HEK293T (cell line): ENCODE measurements around the gene THSD4.
"Not testable (repeated sequence)": the region's sequence is repeated elsewhere in the genome, so short reads cannot be mapped to it uniquely, and the experiment has no call there.

Source experiments
- CTCF ChIA-PET: fragments of 350-600 bp; formaldehyde crosslinking; extraction: SDS; loops from one replicate; lab custom pipeline; 2021; ENCODE audit warnings: antibody characterized with exemption, inconsistent platforms; lab: Yijun Ruan, JAX
- POLR2A ChIA-PET: fragments of 350-600 bp; formaldehyde crosslinking; extraction: SDS; loops from one replicate; lab custom pipeline; 2020; ENCODE audit warnings: antibody characterized with exemption, inconsistent platforms; lab: Yijun Ruan, JAX
- DNase-seq: peaks from one replicate; pipeline ENCODE4 v3.0.0; 2012; ENCODE audit warnings: mixed read lengths; ENCODE audit errors: extremely low spot score
- ARNT ChIP-seq: fragments of 450-650 bp; IDR thresholded peaks from 2 replicates; pipeline ENCODE4 v1.6.1; 2017; ENCODE audit warnings: mild to moderate bottlenecking
- BHLHE40 ChIP-seq: fragments of 450-650 bp; IDR thresholded peaks from 2 replicates; pipeline ENCODE4 v1.6.1; 2016; ENCODE audit warnings: mild to moderate bottlenecking, moderate library complexity, borderline replicate concordance
- CTBP1 ChIP-seq: fragments of 450-650 bp; IDR thresholded peaks from 2 replicates; pipeline ENCODE4 v1.6.1; 2016; ENCODE audit warnings: borderline replicate concordance
- ELF4 ChIP-seq: fragments of 450-650 bp; IDR thresholded peaks from 2 replicates; pipeline ENCODE4 v1.6.1; 2017; ENCODE audit warnings: antibody characterized with exemption
- FOXA1 ChIP-seq: fragments of 450-650 bp; IDR thresholded peaks from 2 replicates; pipeline ENCODE4 v1.6.1; 2016; ENCODE audit warnings: mild to moderate bottlenecking
- FOXK2 ChIP-seq: fragments of 450-650 bp; IDR thresholded peaks from 2 replicates; pipeline ENCODE4 v1.6.1; 2016; ENCODE audit warnings: mild to moderate bottlenecking
- FOXM1 ChIP-seq: fragments of 450-650 bp; IDR thresholded peaks from 2 replicates; pipeline ENCODE4 v1.6.1; 2017; ENCODE audit warnings: mild to moderate bottlenecking, borderline replicate concordance
- HDGF ChIP-seq: fragments of 450-650 bp; IDR thresholded peaks from 2 replicates; pipeline ENCODE4 v1.6.1; 2017; ENCODE audit warnings: antibody characterized with exemption, borderline replicate concordance
- L3MBTL2 ChIP-seq: fragments of 450-650 bp; conservative IDR thresholded peaks from 2 replicates; pipeline ENCODE4 v1.6.1; 2016; ENCODE audit warnings: mild to moderate bottlenecking
- LEF1 ChIP-seq: fragments of 450-650 bp; IDR thresholded peaks from 2 replicates; pipeline ENCODE4 v1.6.1; 2017; ENCODE audit warnings: mild to moderate bottlenecking, borderline replicate concordance
- NFRKB ChIP-seq: fragments of 450-650 bp; IDR thresholded peaks from 2 replicates; pipeline ENCODE4 v1.6.1; 2016; ENCODE audit warnings: mild to moderate bottlenecking, moderate library complexity
- SP1 ChIP-seq: fragments of 450-650 bp; IDR thresholded peaks from 2 replicates; pipeline ENCODE4 v1.6.1; 2017
- SUZ12 ChIP-seq: fragments of 450-650 bp; IDR thresholded peaks from 2 replicates; pipeline ENCODE4 v1.6.1; 2016; ENCODE audit warnings: mild to moderate bottlenecking
- TARDBP ChIP-seq: fragments of 450-650 bp; IDR thresholded peaks from 2 replicates; pipeline ENCODE4 v1.6.1; 2016
- ZNF384 ChIP-seq: fragments of 450-650 bp; IDR thresholded peaks from 2 replicates; pipeline ENCODE4 v1.6.1; 2016
- TF ChIP-seq, protein P1 (sequence below): fragments of 450-650 bp; IDR thresholded peaks from 2 replicates; pipeline ENCODE4 v1.6.1; 2016

Gene THSD4

DNA sequence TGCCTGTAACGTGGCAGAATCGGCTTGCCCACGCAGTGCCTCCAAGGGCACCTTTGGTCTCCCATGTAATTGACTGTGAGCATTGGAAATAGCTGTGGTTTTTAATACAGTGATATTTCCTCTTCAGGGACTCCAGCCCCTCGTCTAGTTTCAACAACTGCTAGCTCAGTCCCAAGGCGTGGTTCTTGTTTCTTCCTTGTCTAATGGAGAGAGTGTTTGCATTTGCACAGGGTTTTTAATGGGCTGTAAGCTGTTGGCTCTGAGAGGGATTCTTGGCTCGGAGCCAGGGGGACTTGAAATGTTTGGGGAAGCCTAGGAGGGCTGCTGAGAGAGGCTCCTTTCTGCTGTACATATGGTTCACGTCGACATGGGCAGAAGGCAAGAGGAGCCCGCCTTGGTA lies 86.2 kb downstream of the THSD4 start:
- POLR2A ChIA-PET, result interaction anchor here (1.8 kb wide), 1 partner anchor 14 kb away, joined by 4 read pairs; no protein-coding TSS in a partner anchor
- CTCF ChIA-PET, result no interaction called here
- DNase-seq, result no peak
- TF ChIP-seq SUZ12 (no peak), ZNF384 (no peak), LEF1 (no peak), ARNT (no peak), BHLHE40 (no peak), FOXK2 (no peak), NFRKB (no peak), TARDBP (no peak), FOXA1 (no peak), HDGF (no peak), L3MBTL2 (no peak), ELF4 (no peak), CTBP1 (no peak)
- TF ChIP-seq, protein P1, sequence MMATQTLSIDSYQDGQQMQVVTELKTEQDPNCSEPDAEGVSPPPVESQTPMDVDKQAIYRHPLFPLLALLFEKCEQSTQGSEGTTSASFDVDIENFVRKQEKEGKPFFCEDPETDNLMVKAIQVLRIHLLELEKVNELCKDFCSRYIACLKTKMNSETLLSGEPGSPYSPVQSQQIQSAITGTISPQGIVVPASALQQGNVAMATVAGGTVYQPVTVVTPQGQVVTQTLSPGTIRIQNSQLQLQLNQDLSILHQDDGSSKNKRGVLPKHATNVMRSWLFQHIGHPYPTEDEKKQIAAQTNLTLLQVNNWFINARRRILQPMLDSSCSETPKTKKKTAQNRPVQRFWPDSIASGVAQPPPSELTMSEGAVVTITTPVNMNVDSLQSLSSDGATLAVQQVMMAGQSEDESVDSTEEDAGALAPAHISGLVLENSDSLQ, result no peak

DNA sequence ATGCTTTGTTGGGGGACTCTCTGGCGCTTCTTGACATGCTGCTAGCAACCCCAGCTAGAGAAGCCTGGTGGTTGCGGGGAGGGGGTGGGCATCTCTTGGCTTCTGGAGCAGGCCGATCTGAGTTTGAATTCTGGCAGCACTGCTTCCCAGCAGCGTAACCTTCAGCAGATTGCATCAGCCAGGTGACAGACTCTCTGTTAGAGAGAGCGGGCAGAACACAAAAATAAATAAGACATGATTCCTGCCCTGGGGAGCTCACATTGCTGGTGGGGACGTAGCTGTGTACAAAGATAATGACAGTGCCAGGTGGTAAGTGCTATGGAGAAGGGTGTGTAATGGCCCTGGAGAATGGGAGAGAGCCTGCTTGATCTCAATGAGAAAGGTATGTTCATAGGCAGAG lies 87.4 kb downstream of the THSD4 start:
- TF ChIP-seq ZNF384 (no peak), BHLHE40 (no peak), TARDBP (no peak), FOXK2 (no peak), NFRKB (no peak), ELF4 (no peak), LEF1 (no peak), ARNT (no peak), SUZ12 (no peak)
- TF ChIP-seq, protein P1, result no peak
- ChIA-PET CTCF (no interaction called here), POLR2A (no interaction called here)
- DNase-seq, result no peak

DNA sequence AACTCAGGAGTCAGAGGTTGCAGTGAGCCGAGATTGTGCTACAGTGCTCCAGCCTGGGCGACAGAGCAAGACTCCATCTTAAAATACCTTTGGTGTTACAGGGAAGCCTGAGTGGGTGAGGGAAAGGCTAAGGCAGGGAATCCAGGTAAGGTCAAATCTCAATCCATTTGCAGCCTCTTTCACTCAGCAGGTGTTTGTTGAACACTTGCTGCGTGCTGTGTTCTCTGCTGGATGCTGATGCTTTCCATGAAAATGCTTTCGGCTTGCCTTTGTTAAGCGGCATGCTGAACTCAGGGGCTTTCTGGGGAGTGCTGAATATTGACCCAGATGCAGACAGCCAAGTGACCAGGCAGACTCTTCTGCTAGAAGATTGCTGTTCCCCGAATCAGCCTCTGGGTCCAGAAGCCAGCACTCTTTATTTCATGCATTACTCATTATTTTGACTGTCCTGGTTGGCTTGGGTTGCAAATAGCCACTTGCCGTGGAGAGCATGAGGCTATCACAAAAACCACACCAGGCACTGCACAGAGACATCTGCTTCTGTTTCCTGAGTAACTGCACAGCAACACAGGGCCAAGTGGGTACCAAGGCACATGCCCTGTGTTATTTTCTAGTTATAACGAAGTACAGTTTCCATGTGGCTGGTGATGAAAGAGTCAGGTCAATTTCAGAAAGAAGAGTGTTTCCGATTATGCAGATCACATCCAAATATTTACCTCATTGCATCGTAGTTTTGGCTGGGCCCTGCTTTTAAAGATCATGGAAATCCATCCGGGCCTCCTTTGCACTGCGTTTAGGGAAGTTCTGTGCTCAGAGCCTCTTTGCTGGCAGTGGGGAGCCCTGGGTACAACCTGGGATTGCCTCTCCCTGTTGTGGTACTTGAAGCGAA lies 88.6 kb downstream of the THSD4 start:
- ChIA-PET CTCF (no interaction called here), POLR2A (no interaction called here)
- TF ChIP-seq HDGF, result no peak
- no peak for TF ChIP-seq FOXK2
- no peak for TF ChIP-seq L3MBTL2
- TF ChIP-seq FOXM1, result no peak
- TF ChIP-seq, protein P1, result no peak
- no peak for TF ChIP-seq LEF1
- TF ChIP-seq SUZ12, result no peak
- no peak for TF ChIP-seq BHLHE40
- no peak for TF ChIP-seq SP1
- TF ChIP-seq ZNF384, result no peak
- TF ChIP-seq TARDBP, result no peak
- DNase-seq, result no peak

DNA sequence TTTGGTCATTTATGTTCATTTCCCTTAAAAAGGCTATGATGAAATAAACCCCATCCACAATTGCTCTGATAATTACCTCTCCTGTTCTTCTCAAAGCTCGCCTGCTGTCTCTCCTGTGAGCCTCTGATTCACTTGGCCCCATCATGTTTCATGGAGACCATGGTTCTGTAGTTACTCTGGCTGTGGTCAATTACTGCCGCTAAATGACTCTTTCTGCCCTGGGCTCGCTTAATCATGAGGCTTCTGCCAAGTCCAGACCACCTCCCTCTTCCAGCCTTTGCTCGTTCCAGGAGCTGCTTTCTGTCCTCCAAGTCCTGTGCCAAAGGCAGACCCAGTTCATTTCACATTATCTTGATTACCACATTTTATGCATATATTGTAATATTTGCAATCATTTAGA lies 91.9 kb downstream of the THSD4 start:
- DNase-seq, result no peak
- ChIA-PET CTCF (no interaction called here), POLR2A (no interaction called here)
- TF ChIP-seq BHLHE40 (no peak), FOXK2 (no peak), ZNF384 (no peak), FOXM1 (no peak), ELF4 (no peak), HDGF (no peak), CTBP1 (no peak), ARNT (no peak), L3MBTL2 (no peak), SUZ12 (no peak), LEF1 (no peak), SP1 (no peak), TARDBP (no peak), NFRKB (no peak), FOXA1 (no peak)
- TF ChIP-seq, protein P1, result no peak

DNA sequence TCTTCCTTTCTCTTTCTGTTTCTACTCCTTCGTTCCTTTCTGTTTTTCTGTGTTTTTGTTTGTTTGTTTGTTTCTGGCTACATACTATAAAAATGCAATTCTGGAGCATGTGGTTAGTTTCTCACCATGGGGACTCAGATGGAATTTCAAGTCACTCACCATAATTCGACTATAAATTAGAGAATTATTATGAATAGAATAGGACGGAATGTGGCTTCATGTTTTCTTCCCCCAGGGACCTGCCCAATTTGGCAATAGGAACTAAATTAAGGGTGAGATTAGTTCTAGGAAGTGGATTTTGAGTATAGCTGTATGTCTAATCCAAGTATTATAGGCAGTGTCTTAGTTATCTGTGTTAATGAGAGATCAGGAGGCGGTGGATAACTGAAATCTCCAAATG lies 96.9 kb downstream of the THSD4 start:
- ChIA-PET POLR2A (no interaction called here), CTCF (no interaction called here)
- DNase-seq, result no peak
- no peak for TF ChIP-seq TARDBP
- TF ChIP-seq SP1, result no peak
- no peak for TF ChIP-seq ZNF384
- TF ChIP-seq LEF1, result no peak
- TF ChIP-seq, protein P1, result no peak
- no peak for TF ChIP-seq BHLHE40
- no peak for TF ChIP-seq CTBP1
- TF ChIP-seq FOXA1, result no peak

DNA sequence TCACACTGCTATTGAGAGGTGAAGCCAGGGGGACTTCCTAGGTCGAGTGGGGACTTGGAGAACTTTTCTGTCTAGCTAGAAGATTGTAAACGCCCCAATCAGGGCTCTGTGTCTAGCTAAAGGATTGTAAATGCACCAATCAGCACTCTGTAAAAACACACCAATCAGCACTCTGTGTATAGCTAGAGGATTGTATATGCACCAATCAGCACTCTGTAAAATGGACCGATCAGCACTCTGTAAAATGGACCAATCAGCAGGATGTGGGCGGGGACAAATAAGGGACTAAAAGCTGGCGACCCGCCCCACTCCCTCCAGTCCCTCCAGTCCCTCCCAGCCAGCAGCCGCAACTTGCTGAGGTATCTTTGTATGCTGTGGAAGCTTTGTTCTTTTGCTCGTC lies 98.7 kb downstream of the THSD4 start:
- CTCF ChIA-PET, DNase-seq, POLR2A ChIA-PET: not testable (repeated sequence)
